Endometrial microvascular endothelial cells (primary cell): ENCODE data around the gene ZAP70. TPM values are rescaled to one million over a fixed set of nuclear protein-coding genes. Genes with fewer than 3 reads are reported as not detected.

Experiments used
- in situ Hi-C: cut with HindIII; loops from 2 replicates; pipeline ENCODE4 v1.10.0; 2017; ENCODE audit warnings: low sequenced_read_pairs, low pct_unique_long_range_greater_than_20kb; ENCODE audit errors: inconsistent ontology term
- total RNA-seq: library from RNA; depleted of rRNA; stranded (reverse); fragments of >200 nt; gene quantifications from one replicate; pipeline ENCODE4 v1.2.3, GENCODE V29; 2015; ENCODE audit errors: inconsistent ontology term

The ZAP70 gene
- total RNA-seq, 1 donor from 2014 or later: not detected

- in situ Hi-C loops: no loop called here
Measured at GRCh38 chr2:97727296-97727695, 13.9 kb downstream of the ZAP70 start.

- in situ Hi-C loops: no loop called here
Measured at GRCh38 chr2:97728091-97728731, 14.8 kb downstream of the ZAP70 start.

- in situ Hi-C loops: no loop called here
Measured at GRCh38 chr2:97730245-97730644, 16.9 kb downstream of the ZAP70 start.

GRCh38 chr2:97731274-97732020, 18.1 kb downstream of the ZAP70 start:
- in situ Hi-C loops: no loop called here

GRCh38 chr2:97732436-97733340, 19.3 kb downstream of the ZAP70 start:
- in situ Hi-C loops: no loop called here

- in situ Hi-C loops: no loop called here
Measured at GRCh38 chr2:97733341-97734035, 20.1 kb downstream of the ZAP70 start.

GRCh38 chr2:97734061-97735051, 21.0 kb downstream of the ZAP70 start:
- in situ Hi-C loops: no loop called here

GRCh38 chr2:97735161-97735561, 21.8 kb downstream of the ZAP70 start:
- in situ Hi-C loops: no loop called here

GRCh38 chr2:97736185-97736584, 22.8 kb downstream of the ZAP70 start:
- in situ Hi-C loops: no loop called here

GRCh38 chr2:97736608-97737330, 23.4 kb downstream of the ZAP70 start:
- in situ Hi-C loops: no loop called here

GRCh38 chr2:97737421-97738178, 24.2 kb downstream of the ZAP70 start:
- in situ Hi-C loops: no loop called here

GRCh38 chr2:97738179-97739019, 25.0 kb downstream of the ZAP70 start:
- in situ Hi-C loops: no loop called here

GRCh38 chr2:97739020-97739892, 25.9 kb downstream of the ZAP70 start:
- in situ Hi-C loops: no loop called here

- in situ Hi-C loops: no loop called here
Measured at GRCh38 chr2:97739893-97740245, 26.5 kb downstream of the ZAP70 start.

GRCh38 chr2:97740590-97741182, 27.3 kb downstream of the ZAP70 start:
- in situ Hi-C loops: no loop called here
